ENCODE measurements around the gene QSOX1. TPM values are rescaled to one million over a fixed set of nuclear protein-coding genes. Genes with fewer than 3 reads are reported as not detected.

QSOX1 gene
- total RNA-seq, 4 donors from 2014 or later, result 19.6 to 45.2 (median 28.4) TPM

- peaks cover 49% of the 10 kb centered on the region for H3K27me3 ChIP-seq
- H3K4me1 ChIP-seq, result peaks cover 22 to 36% of the 10 kb centered on the region in 2 donors
- H3K36me3 ChIP-seq, result no peaks in the 10 kb centered on the region
- no peak overlapping the region for H3K27ac ChIP-seq
- no peak for DNase-seq
- H3K4me3 ChIP-seq (replicated peaks in 1 of 3), result peak overlapping the region in 2 of 3 donors; percentile 27 to 45
- no peaks in the 10 kb centered on the region for H3K9me3 ChIP-seq
- TF ChIP-seq CTCF (IDR thresholded peaks at IDR 0.05), result no peak
- TF ChIP-seq POLR2A (IDR thresholded peaks at IDR 0.05), result no peak
- intact Hi-C loops (cut with DNase I), result no loop called here
- WGBS, 2 donors, result 5% methylated on average over 17 to 30 of the region's 57 CpGs
Observed at GRCh38 chr1:180228648-180229482, 74.2 kb downstream of the QSOX1 start.

GRCh38 chr1:180229483-180230415, 75.1 kb downstream of the QSOX1 start, which contains the start of gene LHX4:
Gene LHX4, plus strand, starts transcription at chr1:180230264. Its CDS starts 266 bp downstream, at chr1:180230530.
- Histone ChIP-seq H3K9me3 (no peaks in the 10 kb centered on the region), H3K27me3 (peaks cover 54% of the 10 kb centered on the region), H3K4me3 (replicated peaks in 1 of 3) (peak within 1 kb of the TSS in 2 of 3 donors; percentile 27 to 45), H3K36me3 (no peaks in the 10 kb centered on the region), H3K27ac (no peak within 1 kb of the TSS), H3K4me1 (peaks cover 27 to 43% of the 10 kb centered on the region in 2 donors)
- peak in 1 of 2 donors; percentile 25 for DNase-seq
- intact Hi-C loops (cut with DNase I), result no loop called here
- WGBS, 2 donors, result 0 to 4% methylated on average over 17 of the region's 105 CpGs
- TF ChIP-seq POLR2A (IDR thresholded peaks at IDR 0.05) (no peak), CTCF (IDR thresholded peaks at IDR 0.05) (no peak)

GRCh38 chr1:180230416-180230790, 75.7 kb downstream of the QSOX1 start:
- H3K36me3 ChIP-seq, result no peaks in the 10 kb centered on the region
- peaks cover 57% of the 10 kb centered on the region for H3K27me3 ChIP-seq
- DNase-seq, result no peak
- TF ChIP-seq CTCF (IDR thresholded peaks at IDR 0.05), result no peak
- no peak for TF ChIP-seq POLR2A (IDR thresholded peaks at IDR 0.05)
- peaks cover 33 to 49% of the 10 kb centered on the region in 2 donors for H3K4me1 ChIP-seq
- no peak overlapping the region for H3K27ac ChIP-seq
- 3 to 4% methylated on average over 11 to 23 of the region's 28 CpGs for WGBS, 2 donors
- no peaks in the 10 kb centered on the region for H3K9me3 ChIP-seq
- intact Hi-C loops (cut with DNase I), result no loop called here
- H3K4me3 ChIP-seq (replicated peaks in 1 of 3), result peak overlapping the region in 1 of 3 donors; percentile 45

GRCh38 chr1:180230791-180231505, 76.3 kb downstream of the QSOX1 start:
- Histone ChIP-seq H3K4me1 (peaks cover 37 to 55% of the 10 kb centered on the region in 2 donors), H3K27ac (no peak overlapping the region), H3K9me3 (no peaks in the 10 kb centered on the region), H3K4me3 (replicated peaks in 1 of 3) (peak overlapping the region in 1 of 3 donors; percentile 45), H3K36me3 (no peaks in the 10 kb centered on the region), H3K27me3 (peaks cover 60% of the 10 kb centered on the region)
- WGBS, 2 donors, result 1 to 2% methylated on average over 24 to 32 of the region's 65 CpGs
- no peak for TF ChIP-seq POLR2A (IDR thresholded peaks at IDR 0.05)
- TF ChIP-seq CTCF (IDR thresholded peaks at IDR 0.05), result no peak
- intact Hi-C loops (cut with DNase I), result no loop called here
- no peak for DNase-seq

All from thyroid gland (tissue), 4 donors.